NCI-H1105 treated with DMSO at 0.1 percent for 48 hours (cell line): ENCODE data around the gene HK1.
"Not testable (repeated sequence)": the region's sequence is repeated elsewhere in the genome, so short reads cannot be mapped to it uniquely, and the experiment has no call there.

ENCODE experiments used
- DNase-seq: peaks from one replicate; lab custom pipeline; 2025; lab: John Stamatoyannopoulos, UW

The HK1 gene

DNA sequence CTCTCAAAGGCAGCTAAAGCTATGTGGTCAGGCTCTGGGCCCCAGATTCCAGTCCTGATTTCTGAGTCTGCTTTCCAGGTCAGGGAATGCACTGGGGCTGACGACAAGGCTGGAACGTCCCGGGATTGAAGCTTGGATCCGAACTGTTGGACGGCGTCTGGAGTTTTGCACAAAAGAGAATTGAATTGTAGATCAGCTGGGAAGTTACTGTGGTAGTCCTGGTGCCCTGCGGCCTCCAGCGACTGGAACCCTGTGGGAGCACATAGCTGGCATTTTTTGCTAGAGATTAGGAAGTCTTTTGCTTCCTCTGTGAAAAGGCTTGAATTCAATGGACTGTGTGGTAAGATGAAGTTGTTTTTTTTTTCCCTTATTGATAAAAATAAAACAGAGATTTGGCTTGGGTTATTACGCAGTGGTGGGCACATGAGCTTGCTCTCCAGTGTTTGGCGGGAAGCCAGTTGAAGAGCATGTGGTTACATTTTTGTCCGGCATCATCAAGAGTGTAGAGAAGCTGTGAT lies at the start of gene HK1:
HK1 (plus strand) TSS at position 51 of the 518 bp plus-strand sequence.
- no peak for DNase-seq

DNA sequence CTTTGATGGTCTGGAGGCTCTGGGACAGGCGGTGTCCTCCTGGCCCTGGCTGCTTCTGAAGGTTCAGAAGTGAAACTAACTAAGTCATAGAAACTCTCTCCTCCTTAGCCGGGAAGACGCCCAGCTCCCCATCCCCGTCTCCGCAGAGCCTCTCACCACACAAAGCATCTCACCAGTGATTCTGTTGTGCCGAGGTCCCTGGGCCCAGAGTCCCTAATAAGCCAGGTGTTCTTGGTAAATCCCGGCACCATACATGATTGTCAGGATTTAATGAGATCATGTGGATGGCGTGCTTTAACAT lies 48.7 kb upstream of the HK1 start:
- no peak for DNase-seq

DNA sequence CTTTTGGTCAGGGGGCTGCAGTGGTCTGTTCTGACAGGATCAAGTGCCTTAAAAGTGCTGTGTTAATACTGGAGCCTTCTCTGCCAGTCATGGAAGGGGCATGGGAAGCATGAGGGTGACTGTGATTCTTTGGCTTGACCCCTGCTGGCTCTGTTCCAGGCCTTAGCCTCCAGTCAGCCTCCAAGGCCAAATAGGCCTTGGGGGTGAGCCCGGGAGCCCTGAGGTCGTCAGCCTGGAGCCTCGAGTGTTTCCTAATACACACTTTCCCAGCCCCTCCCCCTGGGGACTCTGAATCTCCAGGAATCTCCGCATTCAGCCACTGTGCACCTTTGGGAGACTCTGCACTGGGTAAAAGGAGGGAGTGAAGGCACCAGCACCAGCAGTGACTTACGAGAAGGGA lies 48.2 kb upstream of the HK1 start:
- DNase-seq = no peak

DNA sequence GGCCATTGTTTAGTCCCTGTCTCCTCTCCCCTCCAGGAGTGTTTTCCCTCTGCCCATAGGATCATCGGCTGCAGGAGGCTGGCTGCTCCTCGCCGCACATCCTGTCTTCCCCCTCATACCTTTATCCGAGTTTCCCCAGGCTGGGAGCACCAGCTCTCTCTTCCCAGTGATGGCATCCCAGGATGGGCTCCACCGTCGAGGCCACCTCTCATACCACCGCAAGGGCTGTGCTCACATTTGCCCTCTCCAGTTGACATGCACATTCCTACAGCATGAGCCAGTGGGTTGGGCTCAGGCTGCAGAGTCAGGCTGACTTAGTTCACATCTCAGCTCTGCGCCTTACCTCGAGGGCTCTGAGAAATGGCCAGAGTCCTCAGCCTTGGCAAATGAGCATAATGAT lies 46.0 kb upstream of the HK1 start:
- DNase-seq = no peak

DNA sequence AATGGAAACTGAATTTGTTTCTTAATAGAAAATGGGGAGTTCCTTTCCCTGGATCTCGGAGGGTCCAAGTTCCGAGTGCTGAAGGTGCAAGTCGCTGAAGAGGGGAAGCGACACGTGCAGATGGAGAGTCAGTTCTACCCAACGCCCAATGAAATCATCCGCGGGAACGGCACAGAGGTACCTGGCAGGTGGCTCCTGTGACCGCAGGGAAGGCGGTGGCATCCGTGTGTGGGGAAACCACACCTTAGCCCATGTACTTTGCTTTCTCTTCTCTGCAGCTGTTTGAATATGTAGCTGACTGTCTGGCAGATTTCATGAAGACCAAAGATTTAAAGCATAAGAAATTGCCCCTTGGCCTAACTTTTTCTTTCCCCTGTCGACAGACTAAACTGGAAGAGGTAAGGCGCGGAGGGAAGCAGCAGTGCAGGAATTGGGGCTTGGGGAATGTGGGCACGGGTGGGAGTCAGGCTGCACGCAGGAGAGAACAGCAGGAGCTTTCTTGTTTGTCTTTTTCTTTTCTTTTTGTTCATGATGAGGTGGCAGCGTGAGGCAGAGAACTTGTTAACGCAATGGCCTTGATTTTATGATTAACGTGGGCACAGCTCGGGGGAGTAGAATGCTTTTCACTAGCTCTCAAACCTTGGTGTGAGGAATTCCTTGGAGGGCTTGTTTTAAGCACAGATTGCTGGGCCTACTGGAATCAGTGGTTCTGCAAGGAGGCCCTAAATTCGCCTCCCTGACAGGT lies 45.4 kb upstream of the HK1 start:
- no peak for DNase-seq

DNA sequence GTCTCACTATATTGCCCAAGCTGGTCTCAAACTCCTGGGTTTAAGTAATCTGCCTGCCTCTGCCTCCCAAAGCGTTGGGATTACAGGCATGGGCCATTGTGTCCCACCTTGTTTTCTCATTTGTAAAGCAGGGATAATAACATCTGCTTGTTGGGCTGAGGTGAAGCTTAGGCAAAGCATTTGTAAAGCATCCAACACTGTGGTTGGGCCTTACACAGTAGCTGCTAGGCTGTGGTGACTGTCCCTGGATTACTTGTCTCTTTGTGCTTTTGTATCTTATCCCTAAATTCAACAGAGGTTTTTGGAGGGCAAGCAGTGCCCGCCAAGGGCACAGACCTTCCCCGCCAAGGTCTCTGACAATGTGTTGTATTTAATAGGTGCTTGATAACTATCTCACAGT lies 43.8 kb upstream of the HK1 start:
- DNase-seq = no peak

DNA sequence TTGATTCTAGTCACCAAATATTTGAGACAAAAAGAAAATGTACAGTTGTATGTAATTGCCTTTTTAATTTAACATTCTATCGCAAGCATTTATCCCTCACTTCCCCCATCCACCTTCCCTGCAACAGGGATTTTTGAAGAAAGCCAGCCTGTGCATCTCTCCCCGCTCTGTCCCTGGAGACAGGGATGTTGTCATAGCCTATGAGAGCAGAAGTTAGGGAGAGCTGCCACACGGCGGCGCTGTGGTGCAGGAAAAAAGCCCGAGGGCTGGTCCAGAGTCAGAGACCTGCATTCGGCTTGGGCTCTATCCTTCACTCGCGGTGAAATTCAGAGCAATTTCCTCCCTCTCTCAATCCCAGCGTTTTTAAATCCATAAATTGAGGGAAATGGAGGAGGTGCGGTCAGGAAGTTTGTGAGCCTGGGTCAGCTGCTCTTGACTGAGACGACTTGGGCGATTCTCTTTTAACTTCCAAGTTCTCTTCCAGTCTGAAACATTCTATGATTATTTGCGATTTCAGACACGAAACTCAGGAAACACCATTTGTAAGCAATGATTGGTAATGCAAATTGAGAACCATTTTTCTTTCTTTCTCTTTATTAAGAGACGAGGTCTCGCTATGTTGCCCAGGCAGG lies 40.7 kb upstream of the HK1 start:
- DNase-seq = peak; percentile 65

DNA sequence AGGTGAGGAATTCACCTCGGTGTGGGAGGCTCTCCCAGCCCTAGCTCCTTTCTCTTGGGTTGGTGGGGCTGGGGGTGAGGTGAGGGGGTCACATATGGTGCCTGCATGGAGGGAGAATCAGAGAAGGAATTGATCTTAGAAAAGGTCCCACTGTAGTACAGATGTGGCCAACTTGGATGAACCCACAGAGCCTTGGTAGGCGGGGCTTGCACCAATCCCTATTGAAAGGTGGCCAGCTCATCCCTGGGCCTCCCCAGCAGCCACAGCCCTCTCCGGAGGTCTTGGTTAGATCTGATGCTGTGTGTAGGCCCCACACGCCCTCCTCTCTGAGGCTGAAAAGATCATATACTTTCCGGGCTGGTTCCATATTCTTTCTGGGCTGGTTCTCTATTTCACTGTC lies 39.2 kb upstream of the HK1 start:
- DNase-seq = no peak

DNA sequence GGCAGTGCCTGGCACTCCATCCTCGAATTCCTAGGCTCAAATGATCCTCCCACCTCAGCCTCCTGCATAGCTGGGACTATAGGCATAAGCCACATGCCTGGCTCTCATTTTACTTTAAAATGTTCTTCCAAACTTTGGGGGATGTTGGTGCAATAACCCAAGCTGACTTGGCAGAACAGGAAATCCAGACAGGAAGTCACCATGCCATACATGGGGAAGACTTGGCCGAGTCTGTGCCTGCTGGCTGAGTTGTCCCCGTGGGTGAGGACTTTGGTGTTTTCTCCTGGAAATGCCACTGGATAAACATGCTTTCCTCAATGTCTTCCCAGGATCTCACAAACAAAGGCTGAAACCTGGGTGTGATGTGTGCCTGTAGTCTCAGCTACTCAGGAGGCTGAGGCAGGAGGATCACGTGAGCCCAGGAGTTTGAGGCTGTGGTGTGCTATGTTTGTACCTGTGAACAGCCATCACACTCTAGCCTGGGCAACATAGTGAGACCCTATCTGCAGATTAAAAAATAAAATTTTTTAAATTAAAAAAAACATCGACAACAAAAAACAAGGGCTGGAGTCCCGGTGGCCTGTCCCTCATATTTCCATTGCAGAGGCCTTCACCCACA lies 38.4 kb upstream of the HK1 start:
- no peak for DNase-seq

DNA sequence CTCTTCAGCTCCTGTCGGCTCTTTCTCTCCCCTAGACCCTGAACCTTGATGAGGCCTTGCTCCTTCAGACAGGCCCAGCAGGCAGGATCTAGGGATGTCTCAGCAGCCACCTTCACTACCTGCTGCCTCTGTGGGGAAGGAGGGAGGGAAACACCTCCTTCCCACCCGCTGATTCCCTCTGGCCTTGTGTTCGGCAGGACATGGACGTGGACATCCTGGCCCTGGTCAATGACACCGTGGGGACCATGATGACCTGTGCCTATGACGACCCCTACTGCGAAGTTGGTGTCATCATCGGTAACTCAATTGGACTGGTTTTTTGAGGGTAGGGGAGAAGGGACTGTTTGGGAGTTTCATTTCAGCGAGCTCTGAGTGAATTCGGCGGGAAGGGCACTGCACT lies 37.8 kb upstream of the HK1 start:
- DNase-seq = no peak

DNA sequence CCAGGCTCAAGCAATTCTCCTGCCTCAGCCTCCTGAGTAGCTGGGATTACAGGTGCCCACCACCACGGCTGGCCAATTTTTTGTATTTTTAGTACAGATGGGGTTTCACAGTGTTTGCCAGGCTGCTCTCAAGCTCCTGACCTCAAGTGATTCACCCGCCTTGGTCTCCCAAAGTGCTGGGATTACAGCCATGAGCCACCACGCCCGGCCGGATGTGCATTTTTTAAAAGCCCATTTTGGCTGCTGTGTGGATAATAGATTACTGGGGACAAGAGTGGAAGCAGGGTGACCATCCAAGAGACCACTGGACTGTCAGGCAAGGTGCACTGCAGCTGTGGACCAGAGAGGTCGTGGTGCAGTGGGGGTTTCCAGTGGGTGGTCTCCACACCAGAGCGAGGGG lies 36.7 kb upstream of the HK1 start:
- no peak for DNase-seq

DNA sequence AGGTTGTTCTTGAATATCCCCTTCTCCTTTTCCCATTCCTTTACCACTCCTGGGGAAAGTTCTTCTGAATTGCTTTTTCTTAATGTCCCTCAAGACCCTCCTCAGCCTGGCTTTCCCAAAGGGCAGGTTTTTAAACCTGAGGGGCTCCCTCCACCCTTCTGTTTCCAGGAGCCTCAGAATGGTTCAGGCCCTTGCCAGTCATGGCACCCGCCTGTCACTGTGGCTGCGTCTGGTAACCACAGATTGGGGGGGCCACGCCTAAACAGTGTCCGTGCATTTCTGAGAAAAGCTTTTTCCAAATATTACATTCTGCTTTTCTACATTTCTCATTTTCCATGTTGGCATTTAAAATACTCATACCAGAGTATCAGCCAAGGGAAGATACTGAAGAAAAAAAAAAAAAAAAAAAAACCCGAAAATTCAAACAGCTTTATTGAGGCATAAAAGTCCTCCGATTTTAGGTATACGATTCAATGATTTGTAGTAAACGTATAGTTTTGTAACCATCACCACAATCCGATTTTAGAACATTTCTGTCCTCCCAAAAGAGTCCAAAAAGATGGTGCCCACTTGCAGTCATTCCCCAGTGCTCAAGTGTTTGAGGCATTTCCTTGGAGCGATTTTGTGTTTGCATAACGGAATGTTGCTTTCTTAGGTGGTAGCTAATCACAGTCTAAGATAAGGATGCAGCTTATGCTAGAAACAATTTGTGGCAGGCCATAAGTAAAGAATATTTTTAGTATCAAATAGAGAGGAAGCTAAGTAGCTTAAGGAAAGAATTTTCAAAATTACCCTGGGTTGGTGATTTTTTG lies 36.0 kb upstream of the HK1 start:
- DNase-seq = no peak

DNA sequence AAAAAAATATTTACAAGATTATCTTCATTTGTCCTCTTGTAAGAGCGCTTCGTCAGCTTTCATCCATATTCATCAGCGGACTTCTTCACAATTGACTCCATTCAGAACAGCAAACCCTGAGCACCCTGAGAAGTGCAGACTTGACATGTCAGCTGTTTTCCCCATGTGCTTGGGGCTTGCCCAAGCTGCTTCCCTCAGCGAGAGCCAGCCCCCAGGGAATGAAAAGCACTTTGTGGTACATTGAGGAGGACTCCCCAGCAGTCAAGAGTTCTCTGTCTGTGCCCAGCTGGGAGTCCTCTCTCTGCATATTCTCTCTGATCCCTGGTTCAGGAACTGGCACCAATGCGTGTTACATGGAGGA lies 35.5 kb upstream of the HK1 start:
- no peak for DNase-seq

DNA sequence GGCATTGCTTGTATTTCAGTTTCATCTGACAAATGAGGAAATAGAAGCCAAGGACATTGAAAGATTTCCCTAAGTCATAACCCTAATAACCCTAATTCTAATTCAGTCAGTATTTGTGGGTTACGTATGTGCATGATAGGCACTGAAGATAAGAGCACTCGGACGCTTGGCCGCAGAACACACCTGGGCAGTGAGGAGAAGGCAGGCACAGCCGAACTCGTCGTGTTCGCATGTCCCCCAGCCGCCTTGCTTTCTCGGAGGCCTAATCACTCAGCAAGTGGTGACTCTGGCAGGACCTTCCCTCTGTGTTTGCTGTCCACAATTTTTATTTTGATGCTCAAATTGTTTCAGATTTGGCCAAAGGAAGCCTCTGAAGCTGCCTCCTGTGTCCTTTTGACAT lies 34.5 kb upstream of the HK1 start:
- DNase-seq = no peak

DNA sequence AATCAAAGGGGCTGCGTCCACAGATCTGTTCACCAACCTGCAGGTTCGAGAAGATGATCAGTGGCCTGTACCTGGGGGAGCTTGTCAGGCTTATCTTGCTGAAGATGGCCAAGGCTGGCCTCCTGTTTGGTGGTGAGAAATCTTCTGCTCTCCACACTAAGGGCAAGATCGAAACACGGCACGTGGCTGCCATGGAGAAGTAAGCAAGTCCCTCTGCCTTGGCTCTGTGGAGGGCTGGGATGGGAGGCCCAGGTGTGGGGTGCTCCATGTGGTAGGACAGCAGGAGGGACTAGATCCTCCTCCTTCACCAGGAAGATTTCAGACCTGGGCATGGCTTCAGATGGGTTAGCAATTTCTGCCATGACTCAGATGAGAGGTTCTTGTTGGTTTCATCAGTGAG lies 32.3 kb upstream of the HK1 start:
- DNase-seq = no peak

DNA sequence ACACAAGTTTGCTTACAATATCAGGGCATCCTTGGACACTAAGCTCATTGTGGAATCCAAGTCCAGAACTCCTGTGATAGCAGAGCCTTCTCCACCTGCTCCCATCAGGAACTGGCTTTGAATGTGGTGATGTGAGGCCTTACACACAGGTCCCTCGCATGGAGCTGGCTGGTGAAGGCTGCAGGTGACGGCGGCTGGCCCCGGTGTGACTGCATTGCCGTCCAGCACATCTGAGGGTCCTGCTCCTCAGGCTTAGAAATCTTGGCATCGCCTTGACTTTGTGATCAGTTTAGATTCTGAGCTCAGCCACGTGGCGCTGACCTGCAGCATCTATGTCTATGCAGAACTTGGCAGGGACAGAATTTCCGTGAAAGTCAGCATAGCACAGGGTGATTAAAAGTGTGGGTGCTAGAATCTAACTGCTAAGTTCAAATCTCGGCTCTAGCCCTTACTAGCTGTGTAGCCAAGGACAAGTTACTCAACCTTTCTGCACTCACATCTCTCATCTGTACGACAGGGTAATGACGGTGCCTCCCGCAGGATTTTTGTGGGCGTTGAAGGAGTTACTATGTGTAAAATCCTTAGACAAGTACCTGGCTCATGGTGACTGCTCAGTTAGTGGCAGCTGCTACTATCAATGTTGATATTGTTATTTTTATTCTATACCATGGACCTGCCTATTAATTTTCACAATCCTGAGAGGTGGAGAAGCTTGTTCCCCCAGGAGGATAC lies 31.5 kb upstream of the HK1 start:
- no peak for DNase-seq

DNA sequence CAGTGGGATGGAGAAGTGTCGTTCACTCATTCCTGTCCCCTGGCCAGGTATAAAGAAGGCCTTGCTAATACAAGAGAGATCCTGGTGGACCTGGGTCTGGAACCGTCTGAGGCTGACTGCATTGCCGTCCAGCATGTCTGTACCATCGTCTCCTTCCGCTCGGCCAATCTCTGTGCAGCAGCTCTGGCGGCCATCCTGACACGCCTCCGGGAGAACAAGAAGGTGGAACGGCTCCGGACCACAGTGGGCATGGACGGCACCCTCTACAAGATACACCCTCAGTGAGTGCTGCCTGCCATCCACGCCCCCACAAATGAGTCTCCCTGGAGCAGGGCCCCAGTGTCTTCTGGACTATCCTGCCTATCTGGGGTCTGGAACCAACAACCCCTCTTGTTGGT lies 31.0 kb upstream of the HK1 start:
- no peak for DNase-seq

DNA sequence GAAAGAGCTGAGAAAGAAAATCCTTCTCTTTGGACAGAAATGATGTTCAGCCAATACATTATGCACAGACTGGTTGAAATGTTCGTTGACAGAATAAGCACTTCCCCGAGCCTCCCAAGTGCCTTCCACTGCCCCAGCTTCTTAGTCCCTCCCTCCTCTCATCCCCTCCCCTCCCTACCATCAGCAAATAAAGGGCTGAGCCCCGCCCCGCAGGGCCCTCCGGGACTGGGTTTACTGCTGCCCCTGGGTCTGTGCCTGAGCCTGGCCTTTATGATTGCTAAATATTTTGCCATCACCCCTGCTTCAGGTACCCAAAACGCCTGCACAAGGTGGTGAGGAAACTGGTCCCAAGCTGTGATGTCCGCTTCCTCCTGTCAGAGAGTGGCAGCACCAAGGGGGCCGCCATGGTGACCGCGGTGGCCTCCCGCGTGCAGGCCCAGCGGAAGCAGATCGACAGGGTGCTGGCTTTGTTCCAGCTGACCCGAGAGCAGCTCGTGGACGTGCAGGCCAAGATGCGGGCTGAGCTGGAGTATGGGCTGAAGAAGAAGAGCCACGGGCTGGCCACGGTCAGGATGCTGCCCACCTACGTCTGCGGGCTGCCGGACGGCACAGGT lies 30.1 kb upstream of the HK1 start:
- DNase-seq = no peak

DNA sequence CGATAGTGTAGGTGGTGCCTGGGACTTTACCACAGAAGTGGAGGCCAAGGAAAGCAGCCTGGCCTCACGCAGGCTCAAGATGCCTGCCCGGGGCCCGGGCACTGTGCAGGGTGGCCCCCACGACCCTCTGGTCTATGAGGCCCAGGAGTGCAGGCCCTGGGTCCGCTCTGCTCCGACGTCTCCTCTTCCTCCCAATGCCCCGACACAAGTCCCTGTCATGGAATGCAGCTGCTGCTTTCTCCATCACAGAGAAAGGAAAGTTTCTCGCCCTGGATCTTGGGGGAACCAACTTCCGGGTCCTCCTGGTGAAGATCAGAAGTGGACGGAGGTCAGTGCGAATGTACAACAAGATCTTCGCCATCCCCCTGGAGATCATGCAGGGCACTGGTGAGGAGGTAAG lies 28.3 kb upstream of the HK1 start:
- DNase-seq = no peak

DNA sequence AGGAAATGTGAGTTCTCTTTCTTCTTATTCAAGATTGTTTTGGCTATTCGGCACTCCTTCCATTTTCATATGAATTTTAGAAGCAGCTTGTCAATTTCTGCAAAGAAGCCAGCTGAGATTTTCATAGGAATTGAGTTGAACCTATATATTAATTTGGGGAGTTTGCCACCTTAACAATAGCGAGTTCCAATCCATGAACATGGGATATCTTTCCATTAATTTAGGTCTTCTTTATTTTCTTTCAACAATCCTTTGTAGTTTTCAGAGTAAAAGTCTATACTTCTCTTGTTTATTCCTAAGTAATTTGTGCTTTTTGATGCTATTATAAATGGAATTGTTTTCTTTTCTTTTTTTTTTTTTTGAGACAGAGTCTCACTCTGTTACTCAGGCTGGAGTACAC lies 26.9 kb upstream of the HK1 start:
- DNase-seq = not testable (repeated sequence)

DNA sequence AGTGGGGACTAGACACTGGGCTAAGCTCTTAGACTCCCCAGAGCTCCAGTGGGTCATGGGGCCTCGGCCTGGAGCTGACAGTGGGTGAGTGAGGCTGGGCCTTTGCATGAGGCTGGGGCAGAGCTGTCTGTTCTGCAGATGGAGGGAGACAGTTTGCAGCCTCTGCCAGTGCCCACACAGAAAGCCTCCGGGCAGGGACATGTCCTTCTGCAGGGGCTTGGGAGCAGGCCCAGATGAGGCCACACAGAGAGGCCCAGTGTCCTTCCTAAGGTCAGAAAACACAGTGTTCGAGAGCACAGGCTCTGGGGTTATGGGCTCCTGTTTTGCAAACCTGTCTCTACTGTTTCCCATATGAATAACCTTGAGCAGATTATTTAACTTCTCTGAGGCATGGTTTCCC lies 25.1 kb upstream of the HK1 start:
- no peak for DNase-seq

DNA sequence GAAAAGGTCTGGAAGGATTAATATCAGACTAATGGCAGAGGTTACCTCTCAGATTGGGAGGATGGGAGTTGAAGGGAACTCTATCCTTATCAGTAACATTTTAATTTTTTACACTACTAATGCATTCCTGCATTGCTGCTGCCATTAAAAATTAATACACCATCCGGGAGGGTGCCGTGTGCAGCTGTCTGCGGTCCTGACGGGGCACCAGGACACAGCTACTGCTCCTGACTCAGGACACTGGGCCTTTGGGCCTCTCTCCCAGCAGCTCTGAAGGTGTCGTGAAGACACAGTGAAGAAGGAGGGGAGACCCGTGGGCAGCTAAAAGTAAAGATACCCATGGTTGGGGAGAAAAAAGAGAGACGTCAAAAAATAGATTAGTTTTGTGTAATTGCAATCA lies 23.4 kb upstream of the HK1 start:
- no peak for DNase-seq
